Measurements from ENCODE around the gene TPST2. TPM values are rescaled to one million over a fixed set of nuclear protein-coding genes. Genes with fewer than 3 reads are reported as not detected.

Gene TPST2
- total and polyA plus RNA-seq, 10 of the 15 experiments (the other 5 are each of a cell fraction or from before 2014, with no cell fraction given) = 6.3 to 33.7 (median 28.4) TPM

DNA sequence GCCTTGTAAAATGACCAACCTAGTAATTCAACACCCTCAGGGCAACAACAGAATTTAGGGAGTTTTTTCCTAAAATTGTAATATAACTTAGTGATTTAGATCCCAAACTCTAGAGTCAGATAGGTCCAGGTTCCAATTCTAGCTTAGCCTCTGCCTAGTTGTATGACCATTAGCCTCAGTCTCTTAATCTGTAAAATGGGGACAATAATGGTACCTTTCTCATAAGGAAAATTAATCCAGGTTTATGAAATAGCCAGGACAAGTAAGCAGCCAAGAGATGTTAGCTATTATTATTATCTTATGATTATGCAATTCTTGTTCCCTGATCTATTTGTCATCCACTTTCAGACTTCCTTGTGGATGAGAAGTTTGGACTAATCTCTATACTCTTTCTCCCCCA, 81.8 kb downstream of the TPST2 start:
- Histone ChIP-seq H3K9ac (ENCODE audit: control insufficient read depth, insufficient read depth, low read length) (no peak overlapping the region), H3K4me1 (ENCODE audit: control insufficient read depth, insufficient read depth, low read length) (peaks cover 4% of the 10 kb centered on the region), H3K36me3 (ENCODE audit: control insufficient read depth in 2 of 2, insufficient read depth in 2 of 2, low read length in 1 of 2) (peaks cover 13 to 24% of the 10 kb centered on the region in 2 experiments), H3K27ac (ENCODE audit: control insufficient read depth, insufficient read depth) (no peak overlapping the region), H4K20me1 (ENCODE audit: control insufficient read depth, insufficient read depth) (no peaks in the 10 kb centered on the region), H3K9me3 (replicated peaks; ENCODE audit: control insufficient read depth, insufficient read depth, low read length) (no peaks in the 10 kb centered on the region), H3K79me2 (ENCODE audit: control insufficient read depth, insufficient read depth, low read length) (peaks cover 23% of the 10 kb centered on the region), H3K4me2 (ENCODE audit: control insufficient read depth, insufficient read depth) (no peak overlapping the region), H3K27me3 (replicated peaks in 1 of 2; ENCODE audit: control insufficient read depth in 2 of 2, insufficient read depth in 2 of 2, low read length in 1 of 2) (no peaks in the 10 kb centered on the region), H3K4me3 (no peak overlapping the region), H2AFZ (ENCODE audit: control insufficient read depth, low read depth, low read length) (no peak overlapping the region)
- FAIRE-seq (no peak), ATAC-seq (no peak), DNase-seq (ENCODE audit: low read depth, low spot score) (no peak)
- ChIA-PET CTCF (no interaction called here), POLR2A (interaction anchor here (0.5 to 1.3 kb wide), 2 partner anchors 10 to 25 kb away, joined by 3 to 5 read pairs; partner anchors contain the start of genes HPS4 and SRRD), RAD21 (ENCODE audit: unreplicated experiment) (no interaction called here), SMC1A (ENCODE audit: uncharacterized antibody, unreplicated experiment) (interaction anchor here (0.6 kb wide), 1 partner anchor 154 kb away, joined by 3 read pairs; no protein-coding TSS in a partner anchor)
- no peak for TF ChIP-seq EZH2 (IDR thresholded peaks at IDR 0.05; ENCODE audit: borderline replicate concordance, control insufficient read depth, low read depth, low read length)
- no peak for TF ChIP-seq EED (IDR thresholded peaks at IDR 0.05; ENCODE audit: low read depth)
- no peak for TF ChIP-seq ZNF384 (IDR thresholded peaks at IDR 0.05; ENCODE audit: borderline replicate concordance, low read depth, low read length)
- TF ChIP-seq POLR2AphosphoS2 (IDR thresholded peaks at IDR 0.05; ENCODE audit: low read depth, low read length) = no peak
- TF ChIP-seq KDM1A (IDR thresholded peaks at IDR 0.05; ENCODE audit: borderline replicate concordance) = no peak
- no peak for TF ChIP-seq WRNIP1 (IDR thresholded peaks at IDR 0.05; ENCODE audit: borderline replicate concordance, low read depth, low read length)
- TF ChIP-seq, protein P1, sequence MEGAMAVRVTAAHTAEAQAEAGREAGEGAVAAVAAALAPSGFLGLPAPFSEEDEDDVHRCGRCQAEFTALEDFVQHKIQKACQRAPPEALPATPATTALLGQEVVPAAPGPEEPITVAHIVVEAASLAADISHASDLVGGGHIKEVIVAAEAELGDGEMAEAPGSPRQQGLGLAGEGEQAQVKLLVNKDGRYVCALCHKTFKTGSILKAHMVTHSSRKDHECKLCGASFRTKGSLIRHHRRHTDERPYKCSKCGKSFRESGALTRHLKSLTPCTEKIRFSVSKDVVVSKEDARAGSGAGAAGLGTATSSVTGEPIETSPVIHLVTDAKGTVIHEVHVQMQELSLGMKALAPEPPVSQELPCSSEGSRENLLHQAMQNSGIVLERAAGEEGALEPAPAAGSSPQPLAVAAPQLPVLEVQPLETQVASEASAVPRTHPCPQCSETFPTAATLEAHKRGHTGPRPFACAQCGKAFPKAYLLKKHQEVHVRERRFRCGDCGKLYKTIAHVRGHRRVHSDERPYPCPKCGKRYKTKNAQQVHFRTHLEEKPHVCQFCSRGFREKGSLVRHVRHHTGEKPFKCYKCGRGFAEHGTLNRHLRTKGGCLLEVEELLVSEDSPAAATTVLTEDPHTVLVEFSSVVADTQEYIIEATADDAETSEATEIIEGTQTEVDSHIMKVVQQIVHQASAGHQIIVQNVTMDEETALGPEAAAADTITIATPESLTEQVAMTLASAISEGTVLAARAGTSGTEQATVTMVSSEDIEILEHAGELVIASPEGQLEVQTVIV (IDR thresholded peaks at IDR 0.05; ENCODE audit: borderline replicate concordance, partially characterized antibody) = no peak
- TF ChIP-seq SMAD5 (IDR thresholded peaks at IDR 0.05; ENCODE audit: low read depth) = no peak
- TF ChIP-seq EP300 (IDR thresholded peaks at IDR 0.05; ENCODE audit: borderline replicate concordance in 1 of 2, control insufficient read depth in 1 of 2, low read depth in 2 of 2, low read length in 2 of 2) = no peak
- no peak for TF ChIP-seq KLF5 (IDR thresholded peaks at IDR 0.05; ENCODE audit: partially characterized antibody)
- TF ChIP-seq ZNF217 (IDR thresholded peaks at IDR 0.05) = no peak
- no peak for TF ChIP-seq MEF2A (IDR thresholded peaks at IDR 0.05; ENCODE audit: insufficient read depth, low read depth, low read length)
- TF ChIP-seq, protein P2, sequence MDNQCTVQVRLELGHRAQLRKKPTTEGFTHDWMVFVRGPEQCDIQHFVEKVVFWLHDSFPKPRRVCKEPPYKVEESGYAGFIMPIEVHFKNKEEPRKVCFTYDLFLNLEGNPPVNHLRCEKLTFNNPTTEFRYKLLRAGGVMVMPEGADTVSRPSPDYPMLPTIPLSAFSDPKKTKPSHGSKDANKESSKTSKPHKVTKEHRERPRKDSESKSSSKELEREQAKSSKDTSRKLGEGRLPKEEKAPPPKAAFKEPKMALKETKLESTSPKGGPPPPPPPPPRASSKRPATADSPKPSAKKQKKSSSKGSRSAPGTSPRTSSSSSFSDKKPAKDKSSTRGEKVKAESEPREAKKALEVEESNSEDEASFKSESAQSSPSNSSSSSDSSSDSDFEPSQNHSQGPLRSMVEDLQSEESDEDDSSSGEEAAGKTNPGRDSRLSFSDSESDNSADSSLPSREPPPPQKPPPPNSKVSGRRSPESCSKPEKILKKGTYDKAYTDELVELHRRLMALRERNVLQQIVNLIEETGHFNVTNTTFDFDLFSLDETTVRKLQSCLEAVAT (IDR thresholded peaks at IDR 0.05) = no peak
- TF ChIP-seq ESRRA (IDR thresholded peaks at IDR 0.05; ENCODE audit: low read length) = no peak
- TF ChIP-seq SMARCA5 (IDR thresholded peaks at IDR 0.05) = no peak
- TF ChIP-seq JUND (IDR thresholded peaks at IDR 0.05; ENCODE audit: low read depth, low read length) = no peak
- no peak for TF ChIP-seq ZNF274 (IDR thresholded peaks at IDR 0.05; ENCODE audit: insufficient read depth, insufficient read length)
- in situ Hi-C loops (cut with MboI) = no loop called here
- no TSS peak for BruUV-seq (replicated peaks)
- intact Hi-C loops (cut with micrococcal nuclease; ENCODE audit: unreplicated experiment) = no loop called here
